GM12878 (cell line): Measurements from ENCODE around the gene CAMTA1.

Experiments
- ATF3 ChIP-seq: IDR thresholded peaks from 2 replicates; pipeline ENCODE4 v1.6.1; 2011; ENCODE audit warnings: low read depth, mild to moderate bottlenecking, low read length, moderate library complexity, borderline replicate concordance; ENCODE audit errors: extremely low read depth
- CTCF ChIP-seq, 3 experiments: IDR thresholded peaks in 2 of 3; conservative IDR thresholded peaks in 1 of 3; 2 replicates each; pipeline ENCODE4 v1.5.1; 2011; ENCODE audit warnings: low read depth in 3 of 3, low read length in 3 of 3, mild to moderate bottlenecking in 3 of 3, control low read depth in 2 of 3, moderate library complexity in 2 of 3, inconsistent platforms in 1 of 3, mixed read lengths in 1 of 3; ENCODE audit not compliant: control insufficient read depth in 2 of 3, insufficient read depth in 1 of 3; ENCODE audit errors: extremely low read depth in 1 of 3
- CUX1 ChIP-seq: IDR thresholded peaks from 2 replicates; pipeline ENCODE4 v1.6.1; 2012; ENCODE audit warnings: improper control_type of control experiment, low read depth, low read length; ENCODE audit not compliant: insufficient replicate concordance
- EP300 ChIP-seq, 2 experiments: fragments of 150-350 bp in 1 of 2; IDR thresholded peaks; 2 replicates each; pipeline ENCODE4 v1.6.1; 2011 to 2012; ENCODE audit warnings: low read depth in 2 of 2, low read length in 2 of 2, borderline replicate concordance in 1 of 2, improper control_type of control experiment in 1 of 2, inconsistent platforms in 1 of 2; ENCODE audit not compliant: control insufficient read depth in 1 of 2
- ETV6 ChIP-seq, 2 experiments: fragments of 450-650 bp in 1 of 2; IDR thresholded peaks in 1 of 2; conservative IDR thresholded peaks in 1 of 2; 2 replicates each; pipeline ENCODE4 v1.6.1; 2014; ENCODE audit warnings: antibody characterized with exemption in 1 of 2, borderline replicate concordance in 1 of 2, low read depth in 1 of 2, mild to moderate bottlenecking in 1 of 2, moderate library complexity in 1 of 2
- HDAC2 ChIP-seq: fragments of 200-600 bp; sonication (generic); IDR thresholded peaks from 2 replicates; pipeline ENCODE4 v1.6.1; 2017
- POLR2A ChIP-seq: IDR thresholded peaks from 2 replicates; pipeline ENCODE4 v1.6.1; 2011; ENCODE audit warnings: low read depth, mild to moderate bottlenecking, low read length
- POLR2AphosphoS5 ChIP-seq: IDR thresholded peaks from 2 replicates; pipeline ENCODE4 v1.6.1; 2011; ENCODE audit warnings: mild to moderate bottlenecking, low read length, inconsistent platforms
- RFX5 ChIP-seq: IDR thresholded peaks from 2 replicates; pipeline ENCODE4 v1.6.1; 2011; ENCODE audit warnings: low read depth, low read length, improper control_type of control experiment
- SREBF1 ChIP-seq: IDR thresholded peaks from 2 replicates; pipeline ENCODE4 v1.6.1; 2012; ENCODE audit warnings: mild to moderate bottlenecking, low read length
- TCF3 ChIP-seq: IDR thresholded peaks from 2 replicates; pipeline ENCODE4 v1.6.1; 2012; ENCODE audit warnings: low read depth, mild to moderate bottlenecking, low read length, borderline replicate concordance; ENCODE audit not compliant: insufficient read depth

GRCh38 chr1:6870086-6870485, 84.8 kb downstream of the CAMTA1 start:
- TF ChIP-seq HDAC2 (no peak), TCF3 (no peak), CTCF (IDR thresholded peaks at IDR 0.05 in 2 of 3, conservative IDR thresholded peaks at IDR 0.05 in 1 of 3; ENCODE audit: control insufficient read depth in 2 of 3, extremely low read depth in 1 of 3, insufficient read depth in 1 of 3, low read depth in 3 of 3, low read length in 3 of 3) (no peak), POLR2AphosphoS5 (no peak), RFX5 (no peak), ATF3 (no peak), POLR2A (no peak), ETV6 (conservative IDR thresholded peaks at IDR 0.05 in 1 of 2, IDR thresholded peaks at IDR 0.05 in 1 of 2; ENCODE audit: borderline replicate concordance in 1 of 2, low read depth in 1 of 2) (no peak), SREBF1 (no peak), EP300 (IDR thresholded peaks at IDR 0.05; ENCODE audit: borderline replicate concordance in 1 of 2, control insufficient read depth in 1 of 2, low read depth in 2 of 2, low read length in 2 of 2) (no peak), CUX1 (no peak)
